Activated T-cell treated with anti-CD3 and anti-CD28 coated beads, Interleukin-2, amount 50 U/mL, for 72 hours (primary cell): ENCODE results near the gene CNMD. TPM values are rescaled to one million over a fixed set of nuclear protein-coding genes. Genes with fewer than 3 reads are reported as not detected.
A peak's percentile ranks its signal among the peaks of the same experiment; 100 is the strongest.
"Not testable (repeated sequence)": the region's sequence is repeated elsewhere in the genome, so short reads cannot be mapped to it uniquely, and the experiment has no call there.

Source experiments
- ATAC-seq, 2 donors: fragments of 150-1000 bp; cut with Tn5 transposase; replicated peaks in 1 of 2; 2 replicates each; pipeline ENCODE4 v1.10.0; 2021; ENCODE audit warnings: moderate library complexity in 2 of 2, mild to moderate bottlenecking in 1 of 2
- DNase-seq, 2 donors: peaks; one replicate each; pipeline ENCODE4 v3.0.0; 2021 to 2022; ENCODE audit warnings: mixed read lengths in 1 of 2
- H3K27ac Mint-ChIP-seq: one replicate; pipeline ENCODE4 v1.8.0; 2022; ENCODE audit warnings: mild to moderate bottlenecking, moderate library complexity, mixed read lengths
- H3K27me3 Mint-ChIP-seq: one replicate; pipeline ENCODE4 v1.8.0; 2022; ENCODE audit warnings: low read depth, mixed read lengths
- H3K36me3 Mint-ChIP-seq, 2 donors: one replicate each; pipeline ENCODE4 v1.8.0; 2022; ENCODE audit warnings: mixed read lengths in 2 of 2, mild to moderate bottlenecking in 1 of 2; ENCODE audit not compliant: insufficient read depth in 2 of 2
- H3K4me1 Mint-ChIP-seq: one replicate; pipeline ENCODE4 v1.8.0; 2022; ENCODE audit warnings: low read depth, mixed read lengths
- H3K4me3 Mint-ChIP-seq, 2 donors: one replicate each; pipeline ENCODE4 v1.8.0; 2022; ENCODE audit warnings: mild to moderate bottlenecking in 2 of 2, mixed read lengths in 2 of 2, moderate library complexity in 2 of 2
- H3K9me3 Mint-ChIP-seq, 2 donors: one replicate each; pipeline ENCODE4 v1.8.0; 2022; ENCODE audit warnings: mixed read lengths in 2 of 2
- total RNA-seq, 2 donors: library from RNA; stranded (reverse); gene quantifications; one replicate each; pipeline ENCODE4 v1.2.3, GENCODE V29; 2022

CNMD gene
- total RNA-seq, 2 donors from 2014 or later = not detected

DNA sequence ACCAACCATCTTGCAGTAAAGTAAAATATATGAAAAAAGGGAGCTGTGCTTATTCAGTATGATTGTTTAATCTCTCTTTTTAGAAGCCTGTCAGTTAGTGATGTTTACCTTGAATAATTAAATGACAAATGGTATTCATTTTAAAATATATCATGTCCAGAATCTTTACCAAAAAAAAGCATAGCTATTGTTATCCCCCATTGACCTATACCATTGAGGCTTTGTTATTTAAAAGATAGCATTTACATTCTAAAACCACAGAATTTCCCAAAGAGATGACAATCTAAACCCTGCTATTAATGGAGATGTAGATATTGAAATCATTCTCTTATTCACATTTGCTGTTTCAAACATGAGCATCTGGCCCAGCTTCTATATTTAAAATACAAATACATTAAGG lies 2.2 kb downstream of the CNMD start:
- DNase-seq (no peak), ATAC-seq (no peak)
- Mint-ChIP-seq H3K4me1 (peaks cover 5% of the 10 kb centered on the region), H3K36me3 (peaks cover 0 to under 1% of the 10 kb centered on the region in 2 donors), H3K27ac (peak overlapping the region; percentile 47), H3K27me3 (peaks cover 55% of the 10 kb centered on the region), H3K4me3 (no peak overlapping the region), H3K9me3 (peaks cover 0 to under 1% of the 10 kb centered on the region in 2 donors)

DNA sequence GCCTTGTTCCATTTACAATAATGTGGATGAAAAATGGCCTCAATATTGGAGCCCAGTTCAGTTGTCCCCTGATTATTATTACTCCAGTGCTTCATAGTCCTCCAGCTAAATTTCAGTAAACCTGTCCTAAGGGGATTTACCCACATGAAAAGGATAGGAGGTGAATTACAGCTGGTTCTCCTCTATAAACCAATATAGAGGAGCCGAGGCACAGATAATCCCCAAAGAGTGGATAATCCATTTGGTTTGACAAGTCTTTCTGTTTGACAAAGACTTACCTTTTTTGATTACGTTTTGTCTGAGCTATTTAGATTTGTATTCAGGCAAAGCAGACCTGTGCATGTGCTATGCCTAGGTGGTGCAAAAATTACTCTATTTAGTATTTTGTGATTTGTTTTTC lies 2.7 kb downstream of the CNMD start:
- no peaks in the 10 kb centered on the region for H3K9me3 Mint-ChIP-seq
- DNase-seq = no peak
- no peak overlapping the region for H3K27ac Mint-ChIP-seq
- no peaks in the 10 kb centered on the region for H3K36me3 Mint-ChIP-seq
- peaks cover 52% of the 10 kb centered on the region for H3K27me3 Mint-ChIP-seq
- peaks cover 5% of the 10 kb centered on the region for H3K4me1 Mint-ChIP-seq
- no peak overlapping the region for H3K4me3 Mint-ChIP-seq
- no peak for ATAC-seq

- ATAC-seq = no peak
- DNase-seq = no peak
Measured at GRCh38 chr13:52734075-52734623, 5.5 kb downstream of the CNMD start.

GRCh38 chr13:52726258-52726657 lies 13.4 kb downstream of the CNMD start:
- H3K4me3 Mint-ChIP-seq = no peak overlapping the region
- H3K4me1 Mint-ChIP-seq = no peaks in the 10 kb centered on the region
- H3K27me3 Mint-ChIP-seq = no peaks in the 10 kb centered on the region
- no peak for DNase-seq
- H3K36me3 Mint-ChIP-seq = no peaks in the 10 kb centered on the region
- ATAC-seq = no peak
- no peak overlapping the region for H3K27ac Mint-ChIP-seq
- peaks cover 0 to 1% of the 10 kb centered on the region in 2 donors for H3K9me3 Mint-ChIP-seq

More at GRCh38 chr13:52734075-52734623, 5.5 kb downstream of the CNMD start:
- Mint-ChIP-seq H3K9me3 (no peaks in the 10 kb centered on the region), H3K27ac (no peak overlapping the region), H3K27me3 (peaks cover 30% of the 10 kb centered on the region), H3K4me1 (no peaks in the 10 kb centered on the region), H3K36me3 (no peaks in the 10 kb centered on the region), H3K4me3 (no peak overlapping the region)

- H3K36me3 Mint-ChIP-seq = no peaks in the 10 kb centered on the region
- no peaks in the 10 kb centered on the region for H3K4me1 Mint-ChIP-seq
- DNase-seq = no peak
- H3K27ac Mint-ChIP-seq = no peak overlapping the region
- no peak for ATAC-seq
- no peak overlapping the region for H3K4me3 Mint-ChIP-seq
- peaks cover 0 to 1% of the 10 kb centered on the region in 2 donors for H3K9me3 Mint-ChIP-seq
- peaks cover 3% of the 10 kb centered on the region for H3K27me3 Mint-ChIP-seq
Measured at GRCh38 chr13:52725302-52725701, 14.3 kb downstream of the CNMD start.

DNA sequence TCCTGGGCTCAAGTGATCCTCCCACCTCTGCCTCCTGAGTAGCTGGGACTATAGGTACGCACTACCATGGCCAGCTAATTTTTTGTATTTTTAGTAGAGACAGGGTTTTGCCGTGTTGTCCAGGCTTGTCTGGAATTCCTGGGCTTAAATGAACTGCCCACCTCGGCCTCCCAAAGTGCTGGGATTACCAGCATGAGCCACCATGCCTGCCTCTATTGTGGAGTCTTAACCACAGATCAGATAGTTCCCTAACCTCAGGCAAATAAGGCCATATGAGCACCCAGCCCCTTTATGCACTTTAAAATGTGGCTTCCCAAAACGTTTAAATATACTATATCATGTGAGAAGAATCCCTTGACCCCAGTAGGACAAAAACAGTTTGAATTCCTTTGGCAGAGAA lies 16.4 kb downstream of the CNMD start:
- Mint-ChIP-seq H3K27ac (no peak overlapping the region), H3K36me3 (peaks cover 5 to 7% of the 10 kb centered on the region in 2 donors), H3K9me3 (peaks cover 5 to 10% of the 10 kb centered on the region in 2 donors), H3K4me3 (no peak overlapping the region), H3K27me3 (peaks cover 15% of the 10 kb centered on the region), H3K4me1 (no peaks in the 10 kb centered on the region)
- DNase-seq (no peak), ATAC-seq (no peak)

GRCh38 chr13:52721356-52721755 lies 18.3 kb downstream of the CNMD start:
- peaks cover 20% of the 10 kb centered on the region for H3K27me3 Mint-ChIP-seq
- not testable (repeated sequence) for H3K4me3 Mint-ChIP-seq, H3K4me1 Mint-ChIP-seq, ATAC-seq, H3K36me3 Mint-ChIP-seq, H3K27ac Mint-ChIP-seq, DNase-seq
- H3K9me3 Mint-ChIP-seq = peaks cover 5 to 11% of the 10 kb centered on the region in 2 donors

- Mint-ChIP-seq H3K27me3 (peaks cover 25% of the 10 kb centered on the region), H3K9me3 (peaks cover 7 to 11% of the 10 kb centered on the region in 2 donors)
- ATAC-seq, H3K27ac Mint-ChIP-seq, DNase-seq, H3K4me1 Mint-ChIP-seq, H3K36me3 Mint-ChIP-seq, H3K4me3 Mint-ChIP-seq: not testable (repeated sequence)
Measured at GRCh38 chr13:52720904-52721303, 18.7 kb downstream of the CNMD start.

GRCh38 chr13:52713894-52714293 lies 25.7 kb downstream of the CNMD start:
- peaks cover 16% of the 10 kb centered on the region for H3K27me3 Mint-ChIP-seq
- ATAC-seq (no peak), DNase-seq (no peak)
- H3K27ac Mint-ChIP-seq = no peak overlapping the region
- no peaks in the 10 kb centered on the region for H3K4me1 Mint-ChIP-seq
- H3K4me3 Mint-ChIP-seq = no peak overlapping the region
- H3K36me3 Mint-ChIP-seq = peaks cover 2% of the 10 kb centered on the region in 2 donors
- H3K9me3 Mint-ChIP-seq = peaks cover 5 to 6% of the 10 kb centered on the region in 2 donors

- Mint-ChIP-seq H3K9me3 (peaks cover 0 to 2% of the 10 kb centered on the region in 2 donors), H3K27ac (no peak overlapping the region), H3K36me3 (peaks cover 0 to 2% of the 10 kb centered on the region in 2 donors), H3K4me3 (no peak overlapping the region), H3K27me3 (peaks cover 7% of the 10 kb centered on the region), H3K4me1 (no peaks in the 10 kb centered on the region)
- no peak for ATAC-seq
- DNase-seq = no peak
Measured at GRCh38 chr13:52712385-52712784, 27.2 kb downstream of the CNMD start.

- Mint-ChIP-seq H3K27ac (no peak overlapping the region), H3K4me1 (no peaks in the 10 kb centered on the region), H3K9me3 (peaks cover 0 to 2% of the 10 kb centered on the region in 2 donors), H3K36me3 (no peaks in the 10 kb centered on the region), H3K27me3 (peaks cover 6% of the 10 kb centered on the region), H3K4me3 (no peak overlapping the region)
- ATAC-seq (no peak), DNase-seq (no peak)
Measured at GRCh38 chr13:52711286-52711685, 28.3 kb downstream of the CNMD start.

DNA sequence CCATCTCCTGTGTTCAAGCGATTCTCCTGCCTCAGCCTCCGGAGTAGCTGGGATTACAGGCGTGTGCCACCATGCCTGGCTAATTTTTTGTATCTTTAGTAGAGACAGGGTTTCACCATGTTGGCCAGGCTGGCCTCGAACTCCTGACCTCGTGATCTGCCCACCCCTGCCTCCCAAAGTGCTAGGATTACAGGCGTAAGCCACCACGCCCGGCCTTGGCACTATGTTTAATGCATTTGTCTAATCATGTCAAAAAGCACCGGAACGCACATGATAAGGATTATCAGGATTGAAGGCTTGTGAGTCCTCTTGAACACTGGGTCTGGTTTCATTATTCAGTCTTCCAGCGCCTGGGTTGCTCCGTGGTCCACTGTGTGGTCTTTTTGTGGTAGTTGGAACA lies 31.4 kb downstream of the CNMD start:
- H3K27me3 Mint-ChIP-seq, H3K36me3 Mint-ChIP-seq, H3K9me3 Mint-ChIP-seq, H3K27ac Mint-ChIP-seq, H3K4me1 Mint-ChIP-seq, DNase-seq, H3K4me3 Mint-ChIP-seq, ATAC-seq: not testable (repeated sequence)

- Mint-ChIP-seq H3K27ac (no peak overlapping the region), H3K9me3 (no peaks in the 10 kb centered on the region), H3K4me1 (no peaks in the 10 kb centered on the region), H3K4me3 (no peak overlapping the region), H3K27me3 (no peaks in the 10 kb centered on the region), H3K36me3 (no peaks in the 10 kb centered on the region)
- ATAC-seq = no peak
- no peak for DNase-seq
Measured at GRCh38 chr13:52707375-52707774, 32.2 kb downstream of the CNMD start.

DNA sequence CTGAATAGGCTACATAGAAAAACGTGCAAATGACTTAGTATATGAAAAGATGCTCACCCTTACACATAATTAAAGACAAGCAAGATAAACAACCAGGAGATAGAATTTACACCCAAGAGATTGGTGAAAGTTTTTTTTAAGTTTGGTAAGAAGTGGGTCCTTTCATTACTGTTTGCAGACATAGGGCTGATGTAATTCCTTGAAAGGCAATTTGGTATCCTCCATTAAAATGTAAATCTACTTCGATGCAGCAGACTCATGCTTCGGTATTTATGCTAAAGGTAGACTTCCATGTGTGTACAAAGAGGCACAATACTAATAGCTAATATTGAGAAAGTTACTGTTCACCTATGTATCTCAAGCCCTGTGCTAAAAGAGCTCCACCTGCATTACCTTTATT lies 33.5 kb downstream of the CNMD start:
- Mint-ChIP-seq H3K9me3 (no peaks in the 10 kb centered on the region), H3K4me1 (no peaks in the 10 kb centered on the region)
- DNase-seq = no peak

More for the DNA sequence above, 33.5 kb downstream of the CNMD start:
- Mint-ChIP-seq H3K27ac (no peak overlapping the region), H3K4me3 (no peak overlapping the region), H3K27me3 (no peaks in the 10 kb centered on the region), H3K36me3 (no peaks in the 10 kb centered on the region)
- no peak for ATAC-seq
